Uterus (tissue), 4 donors: Measurements from ENCODE around the gene GLIPR1. TPM values are rescaled to one million over a fixed set of nuclear protein-coding genes. Genes with fewer than 3 reads are reported as not detected.
"Not testable (repeated sequence)": the region's sequence is repeated elsewhere in the genome, so short reads cannot be mapped to it uniquely, and the experiment has no call there.

Experiments
- DNase-seq, 2 donors: peaks; one replicate each; pipeline ENCODE4 v3.0.0-alpha.2; 2019 to 2020
- H3K27ac ChIP-seq, 2 donors: fragments of 200-600 bp; sonication (generic); 1 replicate in 1 of 2; 2 replicates in 1 of 2; pipeline ENCODE4 v1.5.1; 2016 to 2018
- H3K27me3 ChIP-seq, 2 donors: fragments of 200-600 bp; sonication (generic); one replicate each; pipeline ENCODE4 v1.5.1; 2018 to 2019; ENCODE audit warnings: control low read depth in 1 of 2
- H3K36me3 ChIP-seq, 2 donors: fragments of 200-600 bp; sonication (generic); one replicate each; pipeline ENCODE4 v1.5.1; 2019; ENCODE audit warnings: control low read depth in 1 of 2
- H3K4me1 ChIP-seq, 2 donors: fragments of 200-600 bp; sonication (generic); one replicate each; pipeline ENCODE4 v1.5.1; 2018 to 2019; ENCODE audit warnings: control low read depth in 1 of 2
- H3K4me3 ChIP-seq, 2 donors: fragments of 200-600 bp; sonication (generic); 1 replicate in 1 of 2; 2 replicates in 1 of 2; pipeline ENCODE4 v1.5.1; 2018 to 2019; ENCODE audit warnings: mild to moderate bottlenecking in 1 of 2
- H3K9me3 ChIP-seq, 2 donors: fragments of 200-600 bp; sonication (generic); one replicate each; pipeline ENCODE4 v1.5.1; 2019; ENCODE audit warnings: control low read depth in 1 of 2
- CTCF ChIP-seq, 4 experiments: fragments of 200-600 bp in 2 of 4; fragments of 450-650 bp in 2 of 4; sonication (generic) in 2 of 4; IDR thresholded peaks; one replicate each; pipeline ENCODE4 v1.5.1; 2016 to 2019; ENCODE audit warnings: antibody characterized with exemption in 4 of 4, mild to moderate bottlenecking in 2 of 4, moderate library complexity in 1 of 4
- POLR2A ChIP-seq, 2 donors: fragments of 450-650 bp; IDR thresholded peaks; one replicate each; pipeline ENCODE4 v1.6.1; 2016; ENCODE audit warnings: antibody characterized with exemption in 2 of 2, mild to moderate bottlenecking in 1 of 2, moderate library complexity in 1 of 2
- intact Hi-C: fragments of 100-400 bp; cut with DNase I; formaldehyde crosslinking; loops from one replicate; pipeline ENCODE4 v1.15.1; 2023; ENCODE audit warnings: low total_unique reads
- total RNA-seq, 4 donors: library from RNA; depleted of rRNA in 3 of 4; stranded (reverse); fragments of >200 nt in 3 of 4; gene quantifications; one replicate each; pipeline versions ENCODE4 v1.1.0 to v1.2.4, GENCODE V29; 2014 to 2023
- donor health status: DM: yes; HTN: yes; CAD: no.

GLIPR1 gene
- total RNA-seq, 4 donors from 2014 or later, result 43.8 to 74.3 (median 49.6) TPM

GRCh38 chr12:75446857-75447256, 33.7 kb upstream of the GLIPR1 start:
- TF ChIP-seq POLR2A (IDR thresholded peaks at IDR 0.05) (no peak), CTCF (IDR thresholded peaks at IDR 0.05) (no peak)
- H3K27ac ChIP-seq, result no peak overlapping the region
- no peaks in the 10 kb centered on the region for H3K27me3 ChIP-seq
- no peak for DNase-seq
- no peaks in the 10 kb centered on the region for H3K4me1 ChIP-seq
- H3K36me3 ChIP-seq, result no peaks in the 10 kb centered on the region
- intact Hi-C loops, result no loop called here
- H3K4me3 ChIP-seq, result no peak overlapping the region
- no peaks in the 10 kb centered on the region for H3K9me3 ChIP-seq

GRCh38 chr12:75447691-75448393, 32.7 kb upstream of the GLIPR1 start:
- Histone ChIP-seq H3K4me1 (no peaks in the 10 kb centered on the region), H3K27me3 (no peaks in the 10 kb centered on the region), H3K36me3 (no peaks in the 10 kb centered on the region), H3K9me3 (no peaks in the 10 kb centered on the region), H3K27ac (no peak overlapping the region), H3K4me3 (no peak overlapping the region)
- intact Hi-C loops, result no loop called here
- TF ChIP-seq POLR2A (IDR thresholded peaks at IDR 0.05), result no peak
- TF ChIP-seq CTCF (IDR thresholded peaks at IDR 0.05), result no peak
- DNase-seq, result no peak

- DNase-seq, result no peak
- intact Hi-C loops, result no loop called here
- Histone ChIP-seq H3K9me3 (no peaks in the 10 kb centered on the region), H3K36me3 (no peaks in the 10 kb centered on the region), H3K4me1 (no peaks in the 10 kb centered on the region), H3K27ac (no peak overlapping the region), H3K27me3 (no peaks in the 10 kb centered on the region), H3K4me3 (no peak overlapping the region)
- TF ChIP-seq POLR2A (IDR thresholded peaks at IDR 0.05) (no peak), CTCF (IDR thresholded peaks at IDR 0.05) (no peak)
These were observed 27.8 kb upstream of the GLIPR1 start for GRCh38 chr12:75452675-75453330.

GRCh38 chr12:75455839-75456238, 24.7 kb upstream of the GLIPR1 start:
- Histone ChIP-seq H3K27me3 (no peaks in the 10 kb centered on the region), H3K4me3 (no peak overlapping the region), H3K9me3 (no peaks in the 10 kb centered on the region), H3K36me3 (no peaks in the 10 kb centered on the region), H3K4me1 (no peaks in the 10 kb centered on the region), H3K27ac (no peak overlapping the region)
- intact Hi-C loops, result no loop called here
- TF ChIP-seq CTCF (IDR thresholded peaks at IDR 0.05) (no peak), POLR2A (IDR thresholded peaks at IDR 0.05) (no peak)
- no peak for DNase-seq

- H3K9me3 ChIP-seq, result no peaks in the 10 kb centered on the region
- no peaks in the 10 kb centered on the region for H3K4me1 ChIP-seq
- intact Hi-C loops, result no loop called here
- TF ChIP-seq CTCF (IDR thresholded peaks at IDR 0.05) (no peak), POLR2A (IDR thresholded peaks at IDR 0.05) (no peak)
- H3K27me3 ChIP-seq, result no peaks in the 10 kb centered on the region
- H3K4me3 ChIP-seq, result no peak overlapping the region
- DNase-seq, result no peak
- H3K27ac ChIP-seq, result no peak overlapping the region
- H3K36me3 ChIP-seq, result no peaks in the 10 kb centered on the region
These were observed 23.4 kb upstream of the GLIPR1 start for GRCh38 chr12:75457191-75457590.

- H3K36me3 ChIP-seq, H3K4me1 ChIP-seq, H3K27me3 ChIP-seq, H3K9me3 ChIP-seq, H3K4me3 ChIP-seq, H3K27ac ChIP-seq, DNase-seq, intact Hi-C loops: not testable (repeated sequence)
These were observed 22.7 kb upstream of the GLIPR1 start for GRCh38 chr12:75457866-75458265.
